Suprapubic skin (tissue), 4 donors: ENCODE data around the gene RALB. TPM values are rescaled to one million over a fixed set of nuclear protein-coding genes. Genes with fewer than 3 reads are reported as not detected.

ENCODE experiments used
- DNase-seq, 2 donors: peaks; one replicate each; pipeline ENCODE4 v3.0.0-alpha.2; 2019; ENCODE audit warnings: low spot score in 2 of 2
- H3K27ac ChIP-seq: fragments of 200-600 bp; sonication (generic); one replicate; pipeline ENCODE4 v1.5.1; 2019
- H3K27me3 ChIP-seq: fragments of 200-600 bp; sonication (generic); one replicate; pipeline ENCODE4 v1.5.1; 2019
- H3K36me3 ChIP-seq: fragments of 200-600 bp; sonication (generic); one replicate; pipeline ENCODE4 v1.5.1; 2019
- H3K4me1 ChIP-seq: fragments of 200-600 bp; sonication (generic); one replicate; pipeline ENCODE4 v1.5.1; 2019
- H3K4me3 ChIP-seq: fragments of 200-600 bp; sonication (generic); one replicate; pipeline ENCODE4 v1.5.1; 2019; ENCODE audit warnings: mild to moderate bottlenecking
- H3K9me3 ChIP-seq: fragments of 200-600 bp; sonication (generic); one replicate; pipeline ENCODE4 v1.5.1; 2019
- CTCF ChIP-seq, 2 donors: fragments of 200-600 bp in 1 of 2; fragments of 450-650 bp in 1 of 2; sonication (generic) in 1 of 2; IDR thresholded peaks; one replicate each; pipeline ENCODE4 v1.5.1; 2016 to 2019; ENCODE audit warnings: antibody characterized with exemption in 2 of 2, mild to moderate bottlenecking in 1 of 2, moderate library complexity in 1 of 2
- EP300 ChIP-seq: sonication (generic); formaldehyde crosslinking; IDR thresholded peaks from one replicate; pipeline ENCODE4 v1.6.1; 2017; ENCODE audit warnings: antibody characterized with exemption
- POLR2A ChIP-seq, 2 donors: fragments of 450-650 bp; IDR thresholded peaks; one replicate each; pipeline ENCODE4 v1.6.1; 2017; ENCODE audit warnings: antibody characterized with exemption in 2 of 2, mild to moderate bottlenecking in 2 of 2, moderate library complexity in 2 of 2
- POLR2AphosphoS5 ChIP-seq, 3 donors: sonication (generic); formaldehyde crosslinking; IDR thresholded peaks; one replicate each; pipeline ENCODE4 v1.6.1; 2017; ENCODE audit warnings: antibody characterized with exemption in 3 of 3
- WGBS: methylation state at CpG from one replicate; pipeline ENCODE4 v1.1.5; 2018; 5-methylcytosine and 5-hydroxymethylcytosine counted together
- total RNA-seq, 4 donors: library from RNA; depleted of rRNA; stranded (reverse); fragments of >200 nt; gene quantifications; one replicate each; pipeline ENCODE4 v1.1.0, GENCODE V29; 2016

Gene RALB
- total RNA-seq, 4 donors from 2014 or later = 21.3 to 37.0 (median 30.5) TPM

GRCh38 chr2:120316528-120317179 lies 64.0 kb downstream of the RALB start:
- 92% methylated on average over 15 of the region's 15 CpGs for WGBS
- Histone ChIP-seq H3K27me3 (no peaks in the 10 kb centered on the region), H3K9me3 (no peaks in the 10 kb centered on the region), H3K27ac (no peak overlapping the region), H3K4me1 (peaks cover 39% of the 10 kb centered on the region), H3K36me3 (no peaks in the 10 kb centered on the region), H3K4me3 (no peak overlapping the region)
- TF ChIP-seq POLR2AphosphoS5 (IDR thresholded peaks at IDR 0.05) = no peak
- TF ChIP-seq CTCF (IDR thresholded peaks at IDR 0.05) = no peak
- TF ChIP-seq EP300 = no peak
- TF ChIP-seq POLR2A (IDR thresholded peaks at IDR 0.05) = no peak
- DNase-seq = peak in 1 of 2 donors; percentile 60

DNA sequence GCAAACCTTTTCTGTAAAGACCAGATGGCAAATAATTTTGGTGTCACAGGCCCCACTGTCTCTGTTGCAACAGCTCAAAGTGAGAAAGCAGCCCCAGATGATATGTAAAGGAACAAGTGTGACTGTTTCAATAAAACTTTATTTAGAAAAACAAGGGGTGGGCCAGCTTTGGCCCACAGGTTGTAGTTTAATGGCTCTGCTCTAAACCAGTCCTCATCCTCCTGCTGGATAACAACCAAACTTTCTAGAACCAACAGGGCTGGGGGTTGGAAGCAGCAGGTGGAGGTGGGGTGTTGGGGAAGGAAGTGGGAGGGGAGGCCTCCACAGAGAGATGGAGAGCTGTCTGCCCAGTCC lies 64.5 kb downstream of the RALB start:
- no peak for TF ChIP-seq POLR2A (IDR thresholded peaks at IDR 0.05)
- TF ChIP-seq EP300 = no peak
- no peak for TF ChIP-seq POLR2AphosphoS5 (IDR thresholded peaks at IDR 0.05)
- no peak for TF ChIP-seq CTCF (IDR thresholded peaks at IDR 0.05)
- no peak for DNase-seq
- no peaks in the 10 kb centered on the region for H3K27me3 ChIP-seq
- no peaks in the 10 kb centered on the region for H3K36me3 ChIP-seq
- H3K4me1 ChIP-seq = peaks cover 39% of the 10 kb centered on the region
- no peaks in the 10 kb centered on the region for H3K9me3 ChIP-seq
- no peak overlapping the region for H3K27ac ChIP-seq
- H3K4me3 ChIP-seq = no peak overlapping the region

GRCh38 chr2:120317916-120318315 lies 65.3 kb downstream of the RALB start:
- TF ChIP-seq EP300 = no peak
- TF ChIP-seq POLR2AphosphoS5 (IDR thresholded peaks at IDR 0.05) = no peak
- no peak for TF ChIP-seq POLR2A (IDR thresholded peaks at IDR 0.05)
- TF ChIP-seq CTCF (IDR thresholded peaks at IDR 0.05) = no peak
- peak in 1 of 2 donors; percentile 36 for DNase-seq
- H3K27me3 ChIP-seq = no peaks in the 10 kb centered on the region
- H3K4me3 ChIP-seq = no peak overlapping the region
- H3K27ac ChIP-seq = no peak overlapping the region
- no peaks in the 10 kb centered on the region for H3K36me3 ChIP-seq
- H3K9me3 ChIP-seq = no peaks in the 10 kb centered on the region
- peaks cover 35% of the 10 kb centered on the region for H3K4me1 ChIP-seq
- 95% methylated on average over 8 of the region's 8 CpGs for WGBS

DNA sequence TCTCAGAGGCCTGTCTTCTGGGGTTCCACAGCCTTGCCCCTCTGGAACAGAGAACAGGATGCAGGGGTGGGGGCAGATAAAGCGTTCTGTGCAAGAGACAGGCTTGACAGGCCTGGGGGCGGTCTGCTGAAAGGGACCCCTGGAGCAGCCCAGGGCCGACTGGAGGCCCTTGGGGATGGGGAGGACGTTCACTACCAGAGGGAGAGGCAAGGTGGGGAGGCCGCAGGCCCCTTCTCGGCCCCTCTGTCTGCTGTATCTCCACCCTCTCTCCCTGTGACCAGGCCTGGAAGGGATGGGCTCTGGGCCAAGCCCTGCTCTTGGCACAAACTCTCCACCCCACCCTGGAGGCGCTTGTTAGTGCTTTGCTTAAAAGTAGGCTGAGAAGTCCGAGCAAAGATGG lies 66.0 kb downstream of the RALB start:
- TF ChIP-seq EP300 = no peak
- TF ChIP-seq CTCF (IDR thresholded peaks at IDR 0.05) = no peak
- TF ChIP-seq POLR2AphosphoS5 (IDR thresholded peaks at IDR 0.05) = no peak
- TF ChIP-seq POLR2A (IDR thresholded peaks at IDR 0.05) = no peak
- 67% methylated on average over 8 of the region's 8 CpGs for WGBS
- H3K27ac ChIP-seq = no peak overlapping the region
- no peaks in the 10 kb centered on the region for H3K36me3 ChIP-seq
- no peak for DNase-seq
- no peak overlapping the region for H3K4me3 ChIP-seq
- peaks cover 36% of the 10 kb centered on the region for H3K4me1 ChIP-seq
- H3K27me3 ChIP-seq = no peaks in the 10 kb centered on the region
- no peaks in the 10 kb centered on the region for H3K9me3 ChIP-seq

DNA sequence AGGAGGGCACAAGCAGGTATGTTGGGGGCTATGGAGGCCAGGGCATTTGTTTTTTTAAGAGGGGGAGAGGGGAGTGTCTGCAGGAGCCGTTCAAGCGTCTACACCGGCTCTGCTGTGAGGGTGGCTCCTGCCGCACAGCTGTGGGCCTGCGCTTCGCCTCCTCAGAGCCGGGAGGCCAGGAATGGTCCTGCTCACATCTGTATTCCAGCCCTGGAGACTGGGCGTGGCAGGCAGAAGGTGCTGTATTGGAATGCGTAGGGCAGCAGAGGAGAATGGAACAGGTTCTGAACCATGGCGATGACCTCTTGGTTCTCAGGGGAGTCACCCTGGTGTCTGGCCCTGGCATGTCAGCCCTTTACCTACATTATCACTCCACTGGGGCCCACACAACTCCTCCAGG lies 66.5 kb downstream of the RALB start:
- no peaks in the 10 kb centered on the region for H3K36me3 ChIP-seq
- H3K27ac ChIP-seq = peak overlapping the region; percentile 74
- no peaks in the 10 kb centered on the region for H3K9me3 ChIP-seq
- DNase-seq = no peak
- H3K4me3 ChIP-seq = no peak overlapping the region
- no peaks in the 10 kb centered on the region for H3K27me3 ChIP-seq
- 50% methylated on average over 10 of the region's 10 CpGs for WGBS
- peaks cover 37% of the 10 kb centered on the region for H3K4me1 ChIP-seq
- no peak for TF ChIP-seq POLR2A (IDR thresholded peaks at IDR 0.05)
- TF ChIP-seq POLR2AphosphoS5 (IDR thresholded peaks at IDR 0.05) = no peak
- TF ChIP-seq EP300 = no peak
- TF ChIP-seq CTCF (IDR thresholded peaks at IDR 0.05) = no peak
